Natural killer cell (primary cell): ENCODE results near the gene SNED1. TPM values are rescaled to one million over a fixed set of nuclear protein-coding genes. Genes with fewer than 3 reads are reported as not detected.

Experiments used
- ATAC-seq, 3 donors: fragments of 150-1000 bp in 2 of 3; fragments of 200-7000 bp in 1 of 3; cut with Tn5 transposase; 1 replicate in 1 of 3; 2 replicates in 2 of 3; pipeline ENCODE4 v1.10.0; 2021; ENCODE audit warnings: mild to moderate bottlenecking in 2 of 3, moderate library complexity in 2 of 3
- DNase-seq, 2 donors: peaks; one replicate each; pipeline versions ENCODE4 v3.0.0 to v3.0.0-alpha.2; 2013 to 2021; ENCODE audit warnings: mixed read lengths in 1 of 2
- H3K27ac ChIP-seq: one replicate; pipeline ENCODE4 v1.5.1; 2013; ENCODE audit warnings: mild to moderate bottlenecking, low read length
- H3K27me3 ChIP-seq: one replicate; pipeline ENCODE4 v1.6.1; 2013; ENCODE audit warnings: low read length; ENCODE audit not compliant: control insufficient read depth, insufficient read depth
- H3K36me3 ChIP-seq: one replicate; pipeline ENCODE4 v1.6.1; 2013; ENCODE audit warnings: low read length; ENCODE audit not compliant: control insufficient read depth, insufficient read depth
- H3K4me1 ChIP-seq: one replicate; pipeline ENCODE4 v1.6.1; 2013; ENCODE audit warnings: low read length; ENCODE audit not compliant: control insufficient read depth, insufficient read depth
- H3K4me3 ChIP-seq: one replicate; pipeline ENCODE4 v1.5.1; 2013; ENCODE audit warnings: low read length
- H3K9me3 ChIP-seq: one replicate; pipeline ENCODE4 v1.6.1; 2013; ENCODE audit warnings: low read length; ENCODE audit not compliant: control insufficient read depth, insufficient read depth
- H3K27ac Mint-ChIP-seq, 2 donors: one replicate each; pipeline ENCODE4 v1.8.0; 2022; ENCODE audit warnings: mild to moderate bottlenecking in 2 of 2, mixed read lengths in 2 of 2, moderate library complexity in 1 of 2
- H3K27me3 Mint-ChIP-seq, 2 donors: one replicate each; pipeline ENCODE4 v1.8.0; 2022; ENCODE audit warnings: low read depth in 2 of 2, mixed read lengths in 2 of 2
- H3K36me3 Mint-ChIP-seq: one replicate; pipeline ENCODE4 v1.8.0; 2022; ENCODE audit warnings: mixed read lengths
- H3K4me1 Mint-ChIP-seq, 2 donors: one replicate each; pipeline ENCODE4 v1.8.0; 2022; ENCODE audit warnings: mixed read lengths in 2 of 2
- H3K4me3 Mint-ChIP-seq: one replicate; pipeline ENCODE4 v1.8.0; 2022; ENCODE audit warnings: mild to moderate bottlenecking, moderate library complexity, mixed read lengths
- H3K9me3 Mint-ChIP-seq, 2 donors: one replicate each; pipeline ENCODE4 v1.8.0; 2022; ENCODE audit warnings: mixed read lengths in 2 of 2
- WGBS: methylation state at CpG from one replicate; pipeline ENCODE4 v1.1.7; 2013; ENCODE audit warnings: missing lambda C conversion rate; ENCODE audit not compliant: insufficient coverage; 5-methylcytosine and 5-hydroxymethylcytosine counted together
- intact Hi-C: fragments of 100-400 bp; cut with micrococcal nuclease; formaldehyde crosslinking; loops from one replicate; pipeline ENCODE4 v1.14.2; 2022
- total RNA-seq, 4 donors: library from RNA; stranded (reverse); fragments of 120-200 nt in 1 of 4; gene quantifications; one replicate each; pipeline versions ENCODE4 v1.2.3 to v1.2.4, GENCODE V29; 2013 to 2022
- TF ChIP-seq, protein P1 (sequence below): fragments of 200-600 bp; IDR thresholded peaks from one replicate; pipeline ENCODE4 v1.8.0; 2022; ENCODE audit warnings: antibody characterized with exemption

SNED1 gene
- total RNA-seq, 3 donors from 2014 or later (not counting 1 experiment from before 2014, with no cell fraction given): 0.97 to 4.9 (median 2.5) TPM

DNA sequence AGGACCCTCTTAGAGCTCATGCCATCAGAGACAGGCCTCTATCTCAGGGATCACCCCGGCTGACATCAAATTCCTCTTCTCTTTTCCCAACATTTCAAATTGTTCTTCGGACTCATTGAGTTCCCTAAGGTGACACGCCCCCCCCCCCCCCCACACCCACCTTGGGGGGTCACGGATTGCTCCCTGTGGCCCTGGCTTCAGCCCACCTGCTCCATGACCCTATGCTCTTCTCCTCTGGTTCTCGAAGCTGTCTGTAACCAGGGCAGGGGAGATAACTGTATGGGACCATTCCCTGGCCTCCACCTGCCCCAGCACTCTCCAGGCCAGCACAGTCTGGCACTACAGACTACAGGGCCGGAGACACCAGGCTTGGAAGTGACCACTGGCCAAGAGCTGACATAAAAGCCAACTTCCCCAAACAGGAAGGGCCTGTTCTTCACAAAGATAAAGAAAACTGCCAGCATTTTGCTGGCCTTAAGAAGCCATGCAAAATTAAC, 96.6 kb downstream of the SNED1 start:
- Mint-ChIP-seq H3K27me3 (no peaks in the 10 kb centered on the region), H3K9me3 (no peaks in the 10 kb centered on the region), H3K4me3 (no peak overlapping the region), H3K4me1 (peaks cover 11 to 30% of the 10 kb centered on the region in 2 donors), H3K36me3 (no peaks in the 10 kb centered on the region), H3K27ac (peak overlapping the region in 1 of 2 donors; percentile 19)
- TF ChIP-seq, protein P1, sequence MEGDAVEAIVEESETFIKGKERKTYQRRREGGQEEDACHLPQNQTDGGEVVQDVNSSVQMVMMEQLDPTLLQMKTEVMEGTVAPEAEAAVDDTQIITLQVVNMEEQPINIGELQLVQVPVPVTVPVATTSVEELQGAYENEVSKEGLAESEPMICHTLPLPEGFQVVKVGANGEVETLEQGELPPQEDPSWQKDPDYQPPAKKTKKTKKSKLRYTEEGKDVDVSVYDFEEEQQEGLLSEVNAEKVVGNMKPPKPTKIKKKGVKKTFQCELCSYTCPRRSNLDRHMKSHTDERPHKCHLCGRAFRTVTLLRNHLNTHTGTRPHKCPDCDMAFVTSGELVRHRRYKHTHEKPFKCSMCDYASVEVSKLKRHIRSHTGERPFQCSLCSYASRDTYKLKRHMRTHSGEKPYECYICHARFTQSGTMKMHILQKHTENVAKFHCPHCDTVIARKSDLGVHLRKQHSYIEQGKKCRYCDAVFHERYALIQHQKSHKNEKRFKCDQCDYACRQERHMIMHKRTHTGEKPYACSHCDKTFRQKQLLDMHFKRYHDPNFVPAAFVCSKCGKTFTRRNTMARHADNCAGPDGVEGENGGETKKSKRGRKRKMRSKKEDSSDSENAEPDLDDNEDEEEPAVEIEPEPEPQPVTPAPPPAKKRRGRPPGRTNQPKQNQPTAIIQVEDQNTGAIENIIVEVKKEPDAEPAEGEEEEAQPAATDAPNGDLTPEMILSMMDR: no peak
- H3K27ac ChIP-seq: no peak overlapping the region
- no peaks in the 10 kb centered on the region for H3K9me3 ChIP-seq
- H3K4me3 ChIP-seq: no peak overlapping the region
- ATAC-seq (no peak), DNase-seq (no peak)
- 90% methylated on average over 6 of the region's 6 CpGs for WGBS
- no peaks in the 10 kb centered on the region for H3K27me3 ChIP-seq
- H3K4me1 ChIP-seq: peaks cover 5% of the 10 kb centered on the region
- H3K36me3 ChIP-seq: peaks cover 77% of the 10 kb centered on the region
- intact Hi-C loops: no loop called here

DNA sequence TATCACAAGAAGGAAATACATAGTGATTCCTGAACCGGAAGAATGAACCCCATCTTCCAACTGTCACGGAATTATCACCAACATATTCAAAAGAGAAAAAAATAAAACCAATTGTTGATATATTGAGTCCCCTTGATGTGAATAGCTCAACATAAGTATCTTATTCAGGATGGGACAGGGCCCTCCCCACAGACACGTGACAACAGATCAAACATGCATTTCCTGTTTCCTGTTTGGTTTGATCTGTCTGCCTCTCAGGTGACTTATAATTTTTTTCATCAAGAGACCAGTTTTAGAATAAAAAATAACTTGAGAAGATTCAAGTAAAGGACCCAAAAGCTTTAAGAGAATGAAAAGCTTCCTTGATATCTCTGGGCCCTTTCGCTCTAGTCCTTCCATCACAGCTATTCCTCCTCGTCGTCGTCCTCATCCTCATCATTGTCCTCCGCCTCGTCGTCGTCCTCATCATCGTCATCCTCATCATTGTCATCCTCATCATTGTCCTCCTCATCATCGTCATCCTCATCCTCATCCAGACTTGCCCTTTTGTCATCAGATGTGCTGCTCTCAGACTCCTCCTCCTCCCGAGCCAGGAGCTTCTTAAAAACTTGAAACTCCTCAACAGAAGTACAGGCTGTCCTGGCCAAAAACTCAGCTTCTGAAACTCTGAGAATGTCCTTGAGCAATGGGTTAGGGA, 97.3 kb downstream of the SNED1 start:
- no peaks in the 10 kb centered on the region for H3K36me3 Mint-ChIP-seq
- peak in 1 of 3 donors; percentile 64 for ATAC-seq
- H3K27ac Mint-ChIP-seq: peak overlapping the region; percentile 19 to 71
- Histone ChIP-seq H3K27ac (no peak overlapping the region), H3K4me1 (peaks cover 7% of the 10 kb centered on the region), H3K27me3 (no peaks in the 10 kb centered on the region), H3K4me3 (no peak overlapping the region), H3K9me3 (no peaks in the 10 kb centered on the region), H3K36me3 (peaks cover 79% of the 10 kb centered on the region)
- no peak overlapping the region for H3K4me3 Mint-ChIP-seq
- TF ChIP-seq, protein P1: no peak
- intact Hi-C loops: no loop called here
- 86% methylated on average over 14 of the region's 14 CpGs for WGBS
- no peaks in the 10 kb centered on the region for H3K9me3 Mint-ChIP-seq
- H3K4me1 Mint-ChIP-seq: peaks cover 11 to 36% of the 10 kb centered on the region in 2 donors
- no peaks in the 10 kb centered on the region for H3K27me3 Mint-ChIP-seq
- peak in 1 of 2 donors; percentile 84 for DNase-seq

DNA sequence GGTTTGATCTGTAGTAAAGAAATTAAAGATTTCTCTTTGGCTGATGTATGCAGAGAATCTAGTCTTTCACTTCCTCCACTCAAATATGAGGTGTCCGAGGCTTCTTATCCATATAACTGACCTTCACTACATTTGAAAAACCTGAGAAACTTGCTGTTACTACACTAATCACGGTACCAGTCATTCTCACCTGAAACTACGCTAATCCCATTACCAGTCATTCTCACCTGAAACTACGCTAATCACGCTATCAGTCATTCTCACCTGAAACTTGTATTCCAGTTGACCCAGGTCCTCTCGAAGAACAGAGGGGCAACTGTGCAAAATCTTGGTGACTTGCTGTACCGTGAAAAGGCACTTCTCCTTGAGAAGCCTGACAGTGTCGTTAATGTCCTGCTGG, 98.6 kb downstream of the SNED1 start:
- TF ChIP-seq, protein P1: no peak
- H3K27ac ChIP-seq: no peak overlapping the region
- no peaks in the 10 kb centered on the region for H3K9me3 Mint-ChIP-seq
- WGBS: 78% methylated on average over 8 of the region's 8 CpGs
- intact Hi-C loops: no loop called here
- H3K27ac Mint-ChIP-seq: peak overlapping the region in 1 of 2 donors; percentile 19
- peaks cover 68% of the 10 kb centered on the region for H3K36me3 ChIP-seq
- H3K27me3 ChIP-seq: no peaks in the 10 kb centered on the region
- no peak for DNase-seq
- H3K4me1 Mint-ChIP-seq: peaks cover 17 to 44% of the 10 kb centered on the region in 2 donors
- no peak overlapping the region for H3K4me3 ChIP-seq
- H3K27me3 Mint-ChIP-seq: no peaks in the 10 kb centered on the region
- peaks cover 18% of the 10 kb centered on the region for H3K4me1 ChIP-seq
- H3K9me3 ChIP-seq: no peaks in the 10 kb centered on the region
- no peak overlapping the region for H3K4me3 Mint-ChIP-seq
- ATAC-seq: no peak
- no peaks in the 10 kb centered on the region for H3K36me3 Mint-ChIP-seq
